Measurements from ENCODE around the gene CHMP1B.

DNA sequence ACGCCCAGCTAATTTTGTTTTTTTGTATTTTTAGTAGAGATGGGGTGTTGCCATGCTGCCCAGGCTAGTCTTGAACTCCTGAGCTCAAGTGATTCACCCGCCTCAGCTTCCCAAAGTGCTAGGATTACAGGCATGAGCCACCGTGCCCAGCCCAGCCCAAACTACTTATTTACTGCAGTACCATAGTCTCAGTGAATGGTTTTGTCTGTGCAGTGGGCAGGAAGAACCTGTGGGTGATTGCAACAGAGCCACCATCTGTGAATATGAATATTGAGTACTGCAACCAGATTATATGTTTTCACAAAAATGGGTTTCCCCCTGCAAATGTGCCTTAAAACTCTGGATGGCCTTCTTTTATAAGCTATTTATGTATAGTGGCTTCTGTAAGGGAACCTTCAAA is 47.9 kb downstream of the CHMP1B start:
- TF ChIP-seq CTCF (conservative IDR thresholded peaks at IDR 0.05) (no peak), ZFX (IDR thresholded peaks at IDR 0.05) (no peak)
